Measurements from ENCODE around the gene ORMDL3. TPM values are rescaled to one million over a fixed set of nuclear protein-coding genes. Genes with fewer than 3 reads are reported as not detected.

The ORMDL3 gene
- polyA plus RNA-seq, 1 donor from 2014 or later, result 90.1 TPM

DNA sequence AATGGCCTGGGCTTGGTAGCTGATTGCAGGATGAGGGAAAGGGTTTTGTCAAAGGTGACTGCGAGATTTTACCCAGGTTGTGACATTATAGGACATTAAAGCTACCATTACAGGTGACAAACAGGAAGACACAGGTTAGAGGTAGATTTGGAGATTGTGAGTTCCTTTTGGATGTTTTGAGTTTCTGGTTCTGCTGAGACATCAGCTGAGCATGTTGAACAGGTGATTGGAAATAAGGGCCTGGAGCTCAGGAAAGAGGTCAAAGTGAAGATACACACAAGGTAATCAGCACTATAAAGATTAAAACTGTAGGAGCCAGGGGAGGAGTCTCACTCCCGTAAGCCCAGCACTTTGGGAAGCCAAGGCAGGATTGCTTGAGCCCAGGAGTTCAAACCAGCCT is 41.4 kb upstream of the ORMDL3 start:
- no peaks in the 10 kb centered on the region for H4K20me1 ChIP-seq (ENCODE audit: insufficient read depth)
- no peaks in the 10 kb centered on the region for H3K36me3 ChIP-seq (ENCODE audit: insufficient read depth, low read length)
- H3K27me3 ChIP-seq (ENCODE audit: insufficient read depth, low read depth, low read length), result no peaks in the 10 kb centered on the region
- H3K9me3 ChIP-seq (ENCODE audit: low read length), result no peaks in the 10 kb centered on the region
- no peak overlapping the region for H2AFZ ChIP-seq (ENCODE audit: low read depth, low read length)
- TF ChIP-seq RAD21 (conservative IDR thresholded peaks at IDR 0.05), result no peak
- H3K9ac ChIP-seq (ENCODE audit: low read length), result no peak overlapping the region
- no peaks in the 10 kb centered on the region for H3K79me2 ChIP-seq (replicated peaks; ENCODE audit: insufficient read depth, low read length)
- no peak overlapping the region for H3K4me3 ChIP-seq (ENCODE audit: low read length)
- no peak overlapping the region for H3K27ac ChIP-seq (ENCODE audit: low read length)
- H3K4me2 ChIP-seq (ENCODE audit: low read length), result no peak overlapping the region
- no peaks in the 10 kb centered on the region for H3K9me2 ChIP-seq (ENCODE audit: insufficient read depth, low read length)
- H3F3A ChIP-seq (ENCODE audit: insufficient read depth, low read length, poor library complexity, severe bottlenecking), result no peaks in the 10 kb centered on the region

DNA sequence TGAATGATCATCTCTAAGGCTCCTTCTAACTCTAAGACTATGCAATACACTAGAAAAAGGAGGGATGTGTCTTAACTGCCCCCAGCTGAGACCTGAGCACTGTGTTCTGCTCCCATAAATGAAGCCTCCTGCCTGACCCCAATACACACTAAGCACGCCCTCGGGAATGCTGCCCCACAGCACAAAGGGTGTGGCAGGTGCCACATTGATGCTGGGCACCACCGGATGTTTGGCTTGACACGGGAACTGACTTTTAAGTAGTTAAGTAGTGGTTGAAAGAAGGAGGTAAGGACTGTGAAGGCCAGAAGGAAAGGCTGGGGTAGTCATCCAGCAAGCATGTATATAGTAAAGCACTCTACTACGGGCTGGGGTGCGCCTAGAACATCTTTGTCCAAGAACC is 39.4 kb upstream of the ORMDL3 start:
- no peaks in the 10 kb centered on the region for H3K9me2 ChIP-seq (ENCODE audit: insufficient read depth, low read length)
- H3K9me3 ChIP-seq (ENCODE audit: low read length), result no peaks in the 10 kb centered on the region
- H3K36me3 ChIP-seq (ENCODE audit: insufficient read depth, low read length), result no peaks in the 10 kb centered on the region
- no peaks in the 10 kb centered on the region for H3K79me2 ChIP-seq (replicated peaks; ENCODE audit: insufficient read depth, low read length)
- no peaks in the 10 kb centered on the region for H4K20me1 ChIP-seq (ENCODE audit: insufficient read depth)
- no peak overlapping the region for H3K27ac ChIP-seq (ENCODE audit: low read length)
- H3K4me2 ChIP-seq (ENCODE audit: low read length), result no peak overlapping the region
- no peaks in the 10 kb centered on the region for H3F3A ChIP-seq (ENCODE audit: insufficient read depth, low read length, poor library complexity, severe bottlenecking)
- no peak for TF ChIP-seq POLR2AphosphoS5 (IDR thresholded peaks at IDR 0.05)
- TF ChIP-seq EP300 (conservative IDR thresholded peaks at IDR 0.05; ENCODE audit: poor library complexity, severe bottlenecking), result no peak
- TF ChIP-seq EZH2 (IDR thresholded peaks at IDR 0.05; ENCODE audit: borderline replicate concordance, insufficient read depth, low read length, poor library complexity, severe bottlenecking), result no peak
- TF ChIP-seq RAD21 (conservative IDR thresholded peaks at IDR 0.05), result no peak
- no peak for TF ChIP-seq MXI1 (conservative IDR thresholded peaks at IDR 0.05; ENCODE audit: poor library complexity, severe bottlenecking)
- TF ChIP-seq TAF1 (IDR thresholded peaks at IDR 0.05; ENCODE audit: low read depth), result no peak
- TF ChIP-seq, protein P1, sequence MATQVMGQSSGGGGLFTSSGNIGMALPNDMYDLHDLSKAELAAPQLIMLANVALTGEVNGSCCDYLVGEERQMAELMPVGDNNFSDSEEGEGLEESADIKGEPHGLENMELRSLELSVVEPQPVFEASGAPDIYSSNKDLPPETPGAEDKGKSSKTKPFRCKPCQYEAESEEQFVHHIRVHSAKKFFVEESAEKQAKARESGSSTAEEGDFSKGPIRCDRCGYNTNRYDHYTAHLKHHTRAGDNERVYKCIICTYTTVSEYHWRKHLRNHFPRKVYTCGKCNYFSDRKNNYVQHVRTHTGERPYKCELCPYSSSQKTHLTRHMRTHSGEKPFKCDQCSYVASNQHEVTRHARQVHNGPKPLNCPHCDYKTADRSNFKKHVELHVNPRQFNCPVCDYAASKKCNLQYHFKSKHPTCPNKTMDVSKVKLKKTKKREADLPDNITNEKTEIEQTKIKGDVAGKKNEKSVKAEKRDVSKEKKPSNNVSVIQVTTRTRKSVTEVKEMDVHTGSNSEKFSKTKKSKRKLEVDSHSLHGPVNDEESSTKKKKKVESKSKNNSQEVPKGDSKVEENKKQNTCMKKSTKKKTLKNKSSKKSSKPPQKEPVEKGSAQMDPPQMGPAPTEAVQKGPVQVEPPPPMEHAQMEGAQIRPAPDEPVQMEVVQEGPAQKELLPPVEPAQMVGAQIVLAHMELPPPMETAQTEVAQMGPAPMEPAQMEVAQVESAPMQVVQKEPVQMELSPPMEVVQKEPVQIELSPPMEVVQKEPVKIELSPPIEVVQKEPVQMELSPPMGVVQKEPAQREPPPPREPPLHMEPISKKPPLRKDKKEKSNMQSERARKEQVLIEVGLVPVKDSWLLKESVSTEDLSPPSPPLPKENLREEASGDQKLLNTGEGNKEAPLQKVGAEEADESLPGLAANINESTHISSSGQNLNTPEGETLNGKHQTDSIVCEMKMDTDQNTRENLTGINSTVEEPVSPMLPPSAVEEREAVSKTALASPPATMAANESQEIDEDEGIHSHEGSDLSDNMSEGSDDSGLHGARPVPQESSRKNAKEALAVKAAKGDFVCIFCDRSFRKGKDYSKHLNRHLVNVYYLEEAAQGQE (IDR thresholded peaks at IDR 0.05; ENCODE audit: borderline replicate concordance), result no peak
- TF ChIP-seq SMC3 (conservative IDR thresholded peaks at IDR 0.05; ENCODE audit: poor library complexity), result no peak
- TF ChIP-seq, protein P2, sequence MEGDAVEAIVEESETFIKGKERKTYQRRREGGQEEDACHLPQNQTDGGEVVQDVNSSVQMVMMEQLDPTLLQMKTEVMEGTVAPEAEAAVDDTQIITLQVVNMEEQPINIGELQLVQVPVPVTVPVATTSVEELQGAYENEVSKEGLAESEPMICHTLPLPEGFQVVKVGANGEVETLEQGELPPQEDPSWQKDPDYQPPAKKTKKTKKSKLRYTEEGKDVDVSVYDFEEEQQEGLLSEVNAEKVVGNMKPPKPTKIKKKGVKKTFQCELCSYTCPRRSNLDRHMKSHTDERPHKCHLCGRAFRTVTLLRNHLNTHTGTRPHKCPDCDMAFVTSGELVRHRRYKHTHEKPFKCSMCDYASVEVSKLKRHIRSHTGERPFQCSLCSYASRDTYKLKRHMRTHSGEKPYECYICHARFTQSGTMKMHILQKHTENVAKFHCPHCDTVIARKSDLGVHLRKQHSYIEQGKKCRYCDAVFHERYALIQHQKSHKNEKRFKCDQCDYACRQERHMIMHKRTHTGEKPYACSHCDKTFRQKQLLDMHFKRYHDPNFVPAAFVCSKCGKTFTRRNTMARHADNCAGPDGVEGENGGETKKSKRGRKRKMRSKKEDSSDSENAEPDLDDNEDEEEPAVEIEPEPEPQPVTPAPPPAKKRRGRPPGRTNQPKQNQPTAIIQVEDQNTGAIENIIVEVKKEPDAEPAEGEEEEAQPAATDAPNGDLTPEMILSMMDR (IDR thresholded peaks at IDR 0.05; ENCODE audit: poor library complexity, severe bottlenecking), result no peak
- H2AFZ ChIP-seq (ENCODE audit: low read depth, low read length), result no peak overlapping the region
- no peak overlapping the region for H3K4me3 ChIP-seq (ENCODE audit: low read length)
- no peaks in the 10 kb centered on the region for H3K27me3 ChIP-seq (ENCODE audit: insufficient read depth, low read depth, low read length)
- no peak overlapping the region for H3K9ac ChIP-seq (ENCODE audit: low read length)
